CD4-positive, alpha-beta T cell treated with Interleukin-15 for 4 hours (primary cell): ENCODE measurements around the gene VAC14.

Source experiments
- DNase-seq: peaks from one replicate; pipeline ENCODE4 v3.0.0-alpha.2; 2020; ENCODE audit warnings: low spot score

The VAC14 gene

DNA sequence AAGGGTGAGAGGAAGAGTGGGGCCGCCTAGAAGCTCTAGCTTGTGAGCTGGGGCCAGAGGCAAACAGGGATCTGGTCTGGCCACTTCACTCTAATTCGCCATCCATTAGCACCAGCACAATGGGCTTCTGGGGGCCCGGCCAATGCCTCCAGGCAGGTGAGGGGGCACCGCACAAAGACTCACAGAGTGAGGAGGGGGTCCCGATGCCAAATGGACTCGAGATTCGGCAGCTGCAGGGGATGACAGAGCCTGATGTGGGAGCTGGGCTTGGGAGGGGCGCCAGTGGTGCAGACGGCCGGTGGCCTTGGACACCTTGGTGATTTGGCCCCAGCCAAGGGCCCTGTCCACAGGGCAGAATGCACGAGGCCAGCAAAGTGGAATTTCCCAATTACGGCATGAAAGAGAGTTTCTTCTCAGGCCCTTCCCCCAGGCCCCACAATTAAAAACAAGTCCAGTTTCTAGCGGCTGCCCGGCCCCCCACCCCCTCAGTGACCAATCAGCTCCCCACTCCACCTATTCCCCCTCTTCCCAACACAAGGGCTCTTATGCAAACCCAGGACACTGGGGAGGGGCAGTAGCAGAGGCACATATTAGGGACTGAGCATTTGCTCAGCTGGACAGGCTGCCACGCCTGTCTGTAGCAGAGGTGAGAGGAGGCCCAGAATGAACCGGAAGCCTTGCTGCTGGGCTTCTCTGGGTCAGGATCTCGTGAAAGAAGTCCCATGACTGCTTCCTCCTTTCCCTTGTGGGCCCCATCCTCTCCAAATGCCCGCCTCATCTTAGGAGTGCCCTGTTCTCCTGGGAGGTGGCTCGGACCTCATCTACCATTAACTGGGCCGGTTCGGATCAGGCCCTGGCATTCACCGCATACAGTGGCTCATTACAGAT, 75.7 kb downstream of the VAC14 start:
- no peak for DNase-seq

DNA sequence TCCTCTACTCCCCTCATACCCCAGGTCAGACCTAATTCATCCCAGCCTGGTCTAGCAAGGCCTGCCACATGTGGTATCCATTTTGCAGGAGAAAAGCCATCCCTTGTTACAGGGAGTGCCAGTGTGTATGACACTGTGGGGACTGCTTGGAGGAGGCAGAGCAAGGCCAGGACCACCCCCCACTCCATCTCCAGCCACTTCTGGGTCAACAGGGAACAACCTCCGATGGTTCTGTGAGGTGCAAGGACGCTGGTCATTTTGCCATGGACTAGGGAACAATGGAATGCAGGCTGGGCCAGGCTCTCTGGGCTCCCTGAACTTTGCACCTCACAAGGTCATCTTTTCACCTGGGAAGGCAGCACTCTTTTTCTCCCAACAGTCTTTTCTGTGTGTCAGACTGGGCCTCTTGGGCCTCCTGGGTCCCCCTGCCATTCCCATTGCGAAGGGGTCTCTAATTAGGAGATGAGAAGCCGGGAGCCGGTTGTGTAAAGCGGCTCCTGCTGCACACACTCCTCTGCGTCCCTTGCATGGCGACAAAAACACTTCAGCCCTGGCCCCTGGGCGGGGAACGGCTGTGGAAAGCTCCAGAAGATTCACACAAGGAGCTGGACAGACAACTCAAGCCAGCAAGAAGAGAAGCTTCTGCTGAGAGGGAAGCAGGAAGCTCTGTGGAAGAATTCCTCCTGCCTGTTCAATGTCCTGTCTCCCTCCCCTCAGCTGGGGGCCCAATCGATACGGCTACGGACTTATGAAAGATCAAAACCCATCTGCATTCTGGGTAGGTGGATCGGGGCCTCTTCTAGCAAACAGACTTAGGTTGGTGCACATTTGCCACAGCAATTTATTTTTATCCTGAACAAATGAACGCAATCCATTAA, 76.6 kb downstream of the VAC14 start:
- no peak for DNase-seq

DNA sequence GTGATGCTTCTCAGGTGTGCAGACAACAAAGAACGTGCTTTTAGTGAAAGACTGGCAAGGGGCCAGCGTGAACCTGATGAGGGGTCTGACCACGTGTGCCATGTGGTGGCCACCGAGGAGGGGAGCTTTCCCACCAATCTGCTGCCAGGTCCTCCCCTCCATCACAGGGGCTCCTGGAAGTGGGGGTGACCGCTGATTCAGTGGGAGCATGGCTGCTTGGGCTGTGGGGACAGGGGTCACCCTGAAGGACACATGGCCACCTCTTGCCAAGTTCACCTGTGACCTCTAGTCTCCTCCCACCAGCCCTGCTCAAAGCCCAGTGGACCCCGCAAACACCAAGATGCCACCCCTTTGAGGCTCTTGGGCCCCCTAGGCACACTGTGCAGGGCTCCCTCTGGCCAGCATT, 77.2 kb downstream of the VAC14 start:
- no peak for DNase-seq

DNA sequence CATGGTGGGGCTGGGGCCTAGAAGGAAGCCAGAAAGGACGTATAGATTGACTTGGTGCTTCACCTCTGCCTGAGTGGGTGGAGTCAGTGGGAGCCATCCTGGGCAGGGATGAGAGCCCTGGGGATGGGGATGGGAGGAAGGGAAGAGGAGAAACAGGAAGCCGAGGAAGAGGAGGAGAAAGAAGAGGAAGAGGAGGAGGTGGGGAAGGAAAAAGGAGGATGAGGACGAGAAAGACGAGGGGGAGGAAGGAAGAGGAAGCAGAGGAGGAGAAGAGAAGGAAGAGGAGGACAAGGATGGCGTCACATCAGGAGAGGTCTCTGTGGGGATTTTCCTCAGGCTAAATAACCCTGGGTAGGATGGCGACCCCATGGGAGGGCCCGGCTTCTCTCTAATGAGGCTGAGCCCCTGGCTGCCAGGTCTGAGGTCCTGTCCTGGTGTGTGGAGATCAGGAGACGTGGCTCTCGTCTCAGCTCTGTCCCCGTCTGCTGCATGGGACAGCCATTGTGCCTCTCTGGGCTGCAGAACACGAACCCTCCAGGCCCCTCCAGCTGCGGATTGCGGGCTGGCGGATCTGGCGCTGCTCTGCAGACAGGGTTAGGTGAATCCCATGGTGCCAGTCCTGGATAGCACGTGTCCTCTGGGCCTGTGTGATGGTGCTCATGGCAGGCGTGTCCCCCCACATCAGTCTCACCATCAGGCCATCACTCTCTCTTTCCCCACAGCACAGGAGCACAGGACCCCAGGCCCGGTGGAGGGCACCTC, 79.6 kb downstream of the VAC14 start:
- DNase-seq: no peak

DNA sequence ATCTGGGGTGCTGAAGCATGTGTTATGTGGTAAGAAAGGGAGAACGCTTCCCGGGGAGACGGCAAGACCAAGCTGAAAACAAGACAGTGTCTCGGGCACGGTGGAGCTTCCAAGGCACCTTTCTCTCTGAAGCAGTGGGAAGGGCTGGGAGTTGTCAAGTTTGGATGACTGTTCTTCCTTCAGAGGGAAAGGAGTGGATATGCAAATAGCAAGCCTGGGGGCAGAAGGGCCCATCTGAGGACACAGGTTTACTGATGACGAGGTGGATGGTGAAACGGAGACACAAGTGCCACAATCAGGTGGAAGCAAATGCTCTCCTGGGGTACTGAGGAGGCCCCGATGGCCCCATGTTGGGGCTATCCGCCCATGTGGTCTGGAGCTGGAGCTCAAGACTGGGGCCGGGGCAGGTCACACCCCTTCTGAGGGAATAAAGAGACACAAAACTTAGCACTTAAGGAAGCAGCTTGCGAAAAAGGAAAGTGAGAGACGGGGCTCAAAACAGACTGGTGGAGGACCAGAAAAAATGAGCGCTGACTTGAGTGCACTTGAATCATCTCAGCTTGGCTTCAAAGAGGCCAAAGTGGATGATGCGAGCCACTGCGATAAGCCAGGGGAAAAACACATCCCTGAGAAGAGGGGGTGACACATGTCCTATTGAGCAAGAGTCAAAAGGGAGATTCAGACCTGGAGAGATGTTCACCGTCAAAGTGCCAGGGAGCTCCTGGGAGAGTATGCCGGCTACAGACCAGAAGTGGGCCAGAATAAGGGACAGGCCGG, 80.3 kb downstream of the VAC14 start:
- no peak for DNase-seq

DNA sequence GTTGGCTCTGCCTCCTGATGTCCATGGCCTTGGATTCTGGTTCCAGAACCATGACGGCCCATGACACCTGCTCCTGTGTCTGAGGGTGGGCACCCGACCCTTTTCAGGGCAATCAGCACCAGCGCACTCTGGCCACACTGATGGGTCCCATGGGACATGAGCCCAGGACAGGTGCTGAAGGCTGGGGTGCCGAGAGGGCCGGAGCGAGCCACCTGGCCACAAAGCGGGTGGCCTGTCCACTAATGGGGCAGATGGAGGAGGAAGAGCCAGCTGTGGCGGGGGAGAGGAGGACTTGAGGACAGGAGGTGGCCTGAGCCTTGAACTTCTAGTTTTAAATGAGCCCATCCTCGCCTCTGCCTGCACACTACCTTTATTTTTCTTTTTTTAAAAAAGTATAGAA, 83.9 kb downstream of the VAC14 start:
- DNase-seq: no peak

DNA sequence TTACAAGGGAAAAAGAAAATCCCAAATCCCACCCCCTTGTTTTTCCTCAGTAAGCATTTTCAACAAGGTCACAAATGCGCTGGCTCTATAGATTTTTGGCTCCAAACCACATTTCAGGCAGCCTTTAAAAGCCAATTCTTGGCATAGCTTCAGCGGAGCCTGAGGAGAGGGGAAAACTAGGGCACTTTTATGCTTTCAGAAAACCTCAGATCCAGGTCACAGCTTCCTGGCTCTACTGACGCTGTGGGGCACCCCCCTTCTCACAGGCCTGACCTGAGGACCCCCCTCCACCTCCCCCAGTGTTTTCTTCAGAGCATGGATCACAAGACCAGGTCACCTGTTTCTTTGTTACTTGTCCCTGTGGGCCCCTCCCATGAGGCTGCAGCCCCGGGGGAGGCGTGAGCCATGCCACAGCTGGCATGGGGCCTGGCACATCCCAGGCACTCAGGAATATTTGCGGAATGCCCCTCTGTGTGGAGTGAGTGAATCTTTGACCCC, 85.0 kb downstream of the VAC14 start:
- no peak for DNase-seq

DNA sequence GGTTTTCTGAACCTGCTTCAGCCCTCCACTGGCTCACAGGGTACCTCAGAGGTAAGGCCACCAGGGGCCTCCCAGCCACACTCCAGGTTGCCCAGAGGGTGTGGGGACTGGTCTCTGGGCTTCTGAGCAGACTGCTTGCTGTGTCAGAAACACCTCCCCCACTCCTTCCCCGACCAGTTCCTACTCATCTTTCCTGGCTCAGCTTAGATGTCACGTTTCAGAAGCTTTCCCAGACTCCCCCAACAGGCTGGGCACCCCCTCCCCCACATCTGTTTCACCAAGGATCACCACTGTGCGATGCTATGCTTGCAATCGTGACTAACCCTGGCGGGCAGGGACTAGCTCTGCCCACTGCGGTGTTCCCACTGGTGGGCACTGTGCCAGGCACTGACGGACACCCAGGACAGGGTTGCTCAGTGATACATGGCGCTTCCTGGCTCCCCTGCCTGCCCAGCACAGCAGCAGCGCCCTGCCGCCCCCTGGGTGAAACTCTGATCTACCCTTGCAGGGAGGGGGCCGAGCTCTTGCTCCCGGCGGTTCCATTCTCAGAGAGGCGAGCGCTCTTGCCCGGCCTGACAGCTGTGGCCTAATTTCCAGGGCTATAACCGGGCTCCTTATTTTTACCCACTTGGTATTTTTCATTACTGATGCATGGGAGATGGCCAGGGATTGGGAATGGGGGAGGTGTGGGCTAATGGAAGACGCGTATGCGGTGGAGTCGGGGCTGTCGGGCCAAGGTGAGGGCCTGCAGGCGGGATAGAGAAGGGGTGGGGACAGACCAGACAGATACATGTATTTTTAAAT, 85.7 kb downstream of the VAC14 start:
- no peak for DNase-seq

DNA sequence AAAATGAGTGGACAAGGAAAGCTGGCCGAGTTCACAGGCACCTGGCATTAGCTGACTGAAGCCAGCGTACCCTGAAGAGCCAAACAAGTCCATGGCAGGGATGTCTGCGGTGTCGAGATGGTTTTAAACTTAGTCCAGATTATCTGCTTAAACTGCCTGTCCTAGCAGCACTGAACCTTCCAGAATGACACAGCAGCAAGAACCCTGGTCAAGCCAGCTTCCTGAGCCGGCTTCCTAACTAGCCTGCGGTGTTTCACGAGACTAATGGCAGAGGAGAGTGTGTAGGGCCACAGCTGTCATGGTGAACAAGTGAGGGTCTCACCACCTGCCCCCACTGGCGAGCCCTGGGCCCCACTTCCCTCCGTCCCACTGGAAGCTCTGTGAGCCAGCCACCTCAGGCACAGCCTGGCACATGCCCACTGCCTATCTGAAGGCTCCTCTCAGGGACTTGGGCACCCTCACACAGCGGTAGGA, 86.3 kb downstream of the VAC14 start:
- DNase-seq: no peak

DNA sequence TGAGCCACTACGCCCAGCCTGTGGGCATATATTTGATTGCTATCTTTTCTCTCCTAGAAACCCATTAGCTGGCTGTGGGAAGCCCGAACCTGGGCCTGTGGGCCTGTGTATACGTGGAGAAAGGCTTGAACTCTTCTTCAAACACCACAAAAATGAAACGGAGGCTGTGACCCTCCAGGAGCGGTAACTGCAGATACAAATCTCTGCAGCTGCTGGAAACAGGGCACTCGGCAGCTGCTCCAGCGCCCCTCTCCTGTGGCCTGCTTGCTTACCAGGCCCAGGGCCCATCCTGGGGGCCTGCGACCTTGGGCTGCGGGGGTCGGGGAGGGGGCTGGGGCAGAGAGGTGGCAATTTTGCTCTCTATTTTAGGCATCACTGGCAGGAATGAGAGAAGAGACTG, 87.1 kb downstream of the VAC14 start:
- no peak for DNase-seq

DNA sequence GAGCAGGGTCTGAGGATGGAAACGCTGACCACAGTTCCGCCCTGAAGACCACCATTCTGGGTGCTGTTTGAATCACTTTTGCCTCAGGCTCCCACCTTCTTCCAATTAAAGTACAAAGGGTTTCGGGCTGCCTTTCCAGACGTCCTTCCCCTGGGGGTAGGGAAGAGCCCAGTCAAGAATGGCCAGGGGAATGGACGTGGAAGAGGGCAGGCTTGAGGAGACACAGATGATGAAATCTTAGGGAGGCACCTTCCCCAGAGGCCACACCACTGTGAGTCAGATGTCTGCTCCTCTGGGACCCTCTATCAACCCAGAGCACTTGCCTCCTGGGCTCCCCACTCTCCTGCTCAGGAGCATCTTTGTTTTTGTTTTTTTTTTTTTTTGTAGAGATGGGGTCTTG, 87.6 kb downstream of the VAC14 start:
- DNase-seq: no peak

DNA sequence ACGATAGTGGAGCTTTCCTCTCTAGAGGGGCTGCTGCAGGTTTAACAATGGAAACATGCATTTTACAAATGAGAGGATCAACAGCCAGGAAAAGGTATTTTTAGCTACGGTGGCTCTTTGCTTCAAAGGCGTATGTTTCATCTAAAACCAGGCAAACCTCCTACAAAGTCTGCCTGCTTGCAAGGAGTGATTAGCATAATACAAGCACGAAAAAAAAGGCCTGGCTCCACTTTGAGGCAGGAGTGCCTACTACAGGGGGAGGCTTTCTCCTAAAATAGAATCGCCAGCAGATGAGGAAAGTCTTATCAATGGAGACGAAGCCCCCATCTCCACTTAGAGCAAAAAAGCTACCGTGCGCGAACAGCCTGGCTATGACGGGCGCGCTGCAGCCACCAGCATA, 88.0 kb downstream of the VAC14 start:
- no peak for DNase-seq

DNA sequence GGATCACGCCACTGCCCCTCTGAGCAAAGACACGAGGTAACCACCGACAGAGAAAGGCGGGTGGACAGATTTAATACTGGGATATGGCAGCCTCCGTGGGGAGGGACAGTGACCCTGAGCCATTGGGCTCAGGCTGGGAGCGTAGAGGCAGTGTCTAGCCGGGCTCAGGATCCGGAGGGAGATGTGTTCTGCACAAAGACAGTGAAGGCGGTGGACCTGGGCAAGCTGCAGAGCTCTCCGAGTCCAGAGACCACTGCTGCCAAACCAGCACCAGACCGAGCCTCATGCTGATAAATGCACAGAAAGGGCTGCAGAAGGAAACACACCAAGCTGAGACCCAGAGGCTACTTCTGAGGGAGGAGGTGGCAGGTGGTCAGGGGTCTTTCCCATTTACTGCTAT, 88.6 kb downstream of the VAC14 start:
- DNase-seq: no peak

DNA sequence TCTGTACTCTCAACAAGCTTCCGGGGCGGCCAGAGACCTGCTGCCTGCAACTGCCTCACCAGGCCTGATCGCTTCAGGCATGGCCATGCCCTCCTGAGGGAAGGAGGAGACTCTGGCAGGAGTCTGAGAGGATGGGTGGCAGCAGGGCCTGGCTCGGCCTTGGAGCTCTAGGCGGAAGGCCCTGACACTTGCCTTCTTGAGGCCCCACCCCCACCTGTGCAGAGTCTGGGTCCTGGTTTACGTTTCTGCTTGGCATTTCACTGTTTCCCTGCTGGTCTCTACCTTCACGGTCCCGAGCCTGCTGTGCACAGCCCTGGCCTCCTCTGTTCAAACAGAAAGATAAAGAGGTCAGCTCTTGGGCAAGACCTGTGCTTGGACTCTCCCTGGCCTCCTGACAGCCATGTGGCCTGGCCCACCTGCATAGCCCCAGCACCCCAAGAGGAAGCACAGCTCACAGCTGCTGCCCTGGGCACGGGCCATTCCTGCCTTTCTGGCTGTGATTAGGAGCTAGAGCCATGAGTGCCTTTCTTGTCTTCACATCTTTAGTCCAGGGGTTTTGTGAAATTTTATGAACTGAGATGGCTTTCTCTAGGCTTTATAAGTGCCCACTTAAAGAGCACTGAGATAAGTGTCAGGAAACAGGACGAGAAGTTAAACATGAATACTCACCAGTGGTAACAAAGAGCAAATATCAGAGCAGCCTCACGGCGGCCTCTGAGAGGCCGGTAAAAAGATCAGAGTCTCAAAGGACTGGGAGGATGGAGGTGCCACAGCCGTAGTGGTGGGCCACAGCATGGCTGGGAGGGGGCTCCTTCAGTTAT, 89.5 kb downstream of the VAC14 start:
- no peak for DNase-seq

DNA sequence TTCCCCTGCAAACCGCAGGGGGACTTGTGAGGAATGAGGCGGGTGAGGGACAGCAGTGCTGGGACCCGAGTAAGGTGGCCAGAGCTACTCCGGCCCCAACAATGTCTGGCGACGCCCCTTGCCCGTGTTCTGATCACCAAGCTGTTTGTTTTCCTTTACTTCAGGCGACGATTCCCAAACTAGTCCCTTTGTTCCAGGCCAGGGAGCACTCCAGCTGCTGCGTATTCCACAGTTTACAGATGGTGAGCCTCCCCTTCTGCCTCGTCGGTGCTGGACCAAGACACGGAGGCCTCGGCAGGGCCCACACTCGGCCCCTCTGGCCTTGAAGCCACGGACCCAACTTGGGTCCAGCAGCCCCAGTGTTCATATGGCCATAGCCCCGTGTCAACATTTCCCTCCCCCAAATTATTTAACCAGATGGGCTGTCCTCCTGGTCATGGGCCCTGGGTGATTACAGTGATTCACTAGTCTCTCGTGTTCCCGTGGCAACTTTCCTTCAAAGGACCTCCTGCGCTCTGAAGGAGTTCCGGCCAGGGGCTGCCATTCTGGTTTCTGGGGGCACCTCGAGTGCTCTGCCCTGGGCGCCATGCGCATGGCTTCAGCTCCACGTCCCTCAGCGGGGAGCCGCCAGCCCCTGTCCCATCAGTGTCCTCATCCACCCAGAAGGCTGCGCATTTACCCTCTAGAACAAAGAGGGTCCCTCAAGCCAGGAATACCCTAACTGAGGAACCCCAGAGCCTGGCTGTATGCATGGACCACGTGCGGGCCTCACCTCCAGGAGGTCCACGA, 90.3 kb downstream of the VAC14 start:
- DNase-seq: no peak

DNA sequence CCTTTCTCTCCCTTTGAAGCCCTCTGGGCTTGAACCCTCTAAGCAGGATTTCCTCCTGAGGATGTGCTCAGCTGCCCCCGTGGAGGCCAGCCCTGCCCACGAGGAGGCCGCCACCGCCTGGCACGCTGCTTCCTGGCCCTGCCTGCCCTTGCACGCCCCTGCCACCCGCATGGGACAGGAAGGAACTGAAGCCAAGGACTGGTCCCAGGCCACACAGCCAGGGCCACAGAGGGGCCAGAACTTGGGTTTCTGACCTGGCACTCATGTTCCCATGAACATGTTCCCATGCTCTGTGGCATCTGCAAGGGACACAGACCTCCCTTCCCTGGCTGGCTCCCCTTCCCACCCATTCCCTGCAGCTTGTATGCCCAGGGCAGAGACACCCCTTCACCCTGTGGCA, 91.0 kb downstream of the VAC14 start:
- no peak for DNase-seq

DNA sequence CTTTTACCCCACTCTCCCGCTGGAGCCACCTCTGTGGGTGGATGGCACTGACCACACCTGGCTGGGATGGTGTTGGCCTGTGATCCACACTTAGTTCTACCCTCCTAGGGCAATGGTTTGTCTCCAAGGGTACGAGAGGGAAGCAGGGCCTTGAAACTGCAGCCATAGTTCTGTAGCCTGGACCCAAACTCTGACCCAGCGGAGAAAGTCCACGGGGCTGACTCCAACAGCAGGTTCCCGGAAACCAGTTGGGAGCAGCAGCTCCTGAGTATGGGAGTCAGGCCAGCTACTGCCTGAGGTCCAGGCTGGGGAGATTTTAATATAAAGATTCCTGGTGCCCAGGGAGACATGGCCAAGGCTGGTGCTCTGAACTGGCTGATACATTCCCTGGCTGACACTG, 91.5 kb downstream of the VAC14 start:
- no peak for DNase-seq

DNA sequence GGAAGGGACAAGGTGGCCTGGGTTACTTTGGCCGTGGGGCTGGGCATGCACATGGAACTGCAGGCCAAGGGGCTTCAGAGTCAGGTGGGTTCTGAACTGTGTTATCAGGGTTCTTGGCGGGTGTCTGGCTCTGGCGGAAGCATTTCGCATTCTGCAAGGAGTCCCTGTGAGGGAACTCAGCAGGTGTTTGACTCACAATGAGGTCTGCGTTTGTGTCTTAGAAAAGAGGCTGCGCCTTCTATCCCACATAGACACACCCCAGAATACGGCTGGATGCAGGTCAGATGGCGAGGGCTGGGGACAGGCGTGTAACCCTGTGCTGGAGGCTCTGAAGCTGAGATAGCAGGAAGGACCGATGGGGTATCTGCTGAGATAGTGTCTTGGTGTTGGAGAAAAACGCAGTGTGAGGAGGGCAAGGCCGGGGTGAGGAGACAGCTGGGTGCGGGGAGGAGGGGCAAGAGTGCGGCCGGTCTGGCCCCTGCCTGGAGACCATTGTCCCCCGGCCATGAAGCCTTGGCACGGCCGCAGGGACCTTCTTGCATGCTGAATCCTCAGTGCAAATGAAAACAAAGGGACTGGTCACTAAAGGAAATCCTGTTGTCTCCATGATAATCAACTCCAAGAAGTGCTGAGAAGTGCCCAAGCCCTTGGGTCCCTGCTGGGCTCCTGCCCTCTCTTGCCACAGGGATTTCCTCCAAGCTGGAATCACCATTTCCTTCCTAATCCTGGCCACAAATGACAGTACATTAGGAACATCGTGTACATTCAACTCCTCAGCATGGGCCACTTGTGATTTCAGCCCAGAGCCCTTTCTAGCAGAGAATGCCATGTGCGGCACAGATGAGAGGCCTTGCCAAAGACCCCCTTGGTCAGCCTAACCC, 92.4 kb downstream of the VAC14 start:
- DNase-seq: no peak
